Chondrocyte (in vitro differentiated cells): Measurements from ENCODE around the gene BACE2. TPM values are rescaled to one million over a fixed set of nuclear protein-coding genes. Genes with fewer than 3 reads are reported as not detected.
"Not testable (repeated sequence)": the region's sequence is repeated elsewhere in the genome, so short reads cannot be mapped to it uniquely, and the experiment has no call there.

Source experiments
- DNase-seq: peaks from one replicate; pipeline ENCODE4 v3.0.0; 2021; ENCODE audit warnings: mixed read lengths, low spot score
- H3K27ac Mint-ChIP-seq: one replicate; pipeline ENCODE4 v1.8.0; 2021; ENCODE audit warnings: mild to moderate bottlenecking, moderate library complexity, mixed read lengths; ENCODE audit not compliant: unreplicated experiment
- H3K27me3 Mint-ChIP-seq: 2 replicates; pipeline ENCODE4 v1.8.0; 2021; ENCODE audit warnings: low read depth, mixed read lengths
- H3K36me3 Mint-ChIP-seq: 2 replicates; pipeline ENCODE4 v1.8.0; 2021; ENCODE audit warnings: low read depth, mixed read lengths
- H3K4me1 Mint-ChIP-seq: 2 replicates; pipeline ENCODE4 v1.8.0; 2021; ENCODE audit warnings: low read depth, mild to moderate bottlenecking, mixed read lengths
- H3K4me3 Mint-ChIP-seq: one replicate; pipeline ENCODE4 v1.8.0; 2021; ENCODE audit warnings: mild to moderate bottlenecking, moderate library complexity, mixed read lengths; ENCODE audit not compliant: unreplicated experiment
- H3K9me3 Mint-ChIP-seq: 2 replicates; pipeline ENCODE4 v1.8.0; 2021; ENCODE audit warnings: low read depth, mixed read lengths
- total RNA-seq: library from RNA; stranded (reverse); gene quantifications from 3 replicates; pipeline ENCODE4 v1.2.1, GENCODE V29; 2021
- TF ChIP-seq, protein P1 (sequence below): fragments of 200-600 bp; sonication (generic); IDR thresholded peaks from 2 replicates; pipeline ENCODE4 v1.5.0; 2021; ENCODE audit warnings: antibody characterized with exemption, mild to moderate bottlenecking, moderate library complexity

BACE2 gene
- total RNA-seq, 1 donor from 2014 or later, result 77.9 TPM

DNA sequence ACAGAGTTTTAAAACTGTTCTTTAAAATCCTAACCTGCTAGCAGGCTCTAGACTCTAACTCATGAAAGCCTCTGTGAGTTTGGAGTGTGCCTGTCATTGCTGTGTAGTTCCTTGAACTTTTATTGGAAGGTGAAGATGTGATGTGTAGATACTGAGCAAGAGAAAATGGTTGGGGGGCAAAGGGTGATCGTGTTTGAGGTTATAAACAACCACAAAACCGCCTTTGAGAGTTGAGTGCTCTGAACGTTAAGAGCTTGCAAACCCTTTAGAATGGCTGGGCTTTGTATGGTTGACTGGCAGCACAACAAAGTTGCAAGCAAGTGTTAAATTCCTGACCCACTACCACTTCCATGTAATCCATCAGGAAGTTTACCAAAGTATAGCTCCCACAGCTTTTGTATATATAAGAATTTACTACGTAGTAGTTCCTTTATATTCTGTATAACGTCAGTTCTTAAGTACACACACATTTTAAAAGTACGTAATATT lies 19.6 kb downstream of the BACE2 start:
- Mint-ChIP-seq H3K4me3 (no peak overlapping the region), H3K27me3 (no peaks in the 10 kb centered on the region), H3K27ac (no peak overlapping the region), H3K36me3 (peaks cover 6% of the 10 kb centered on the region), H3K4me1 (peaks cover 32% of the 10 kb centered on the region), H3K9me3 (peaks cover 8% of the 10 kb centered on the region)
- no peak for DNase-seq
- TF ChIP-seq, protein P1, sequence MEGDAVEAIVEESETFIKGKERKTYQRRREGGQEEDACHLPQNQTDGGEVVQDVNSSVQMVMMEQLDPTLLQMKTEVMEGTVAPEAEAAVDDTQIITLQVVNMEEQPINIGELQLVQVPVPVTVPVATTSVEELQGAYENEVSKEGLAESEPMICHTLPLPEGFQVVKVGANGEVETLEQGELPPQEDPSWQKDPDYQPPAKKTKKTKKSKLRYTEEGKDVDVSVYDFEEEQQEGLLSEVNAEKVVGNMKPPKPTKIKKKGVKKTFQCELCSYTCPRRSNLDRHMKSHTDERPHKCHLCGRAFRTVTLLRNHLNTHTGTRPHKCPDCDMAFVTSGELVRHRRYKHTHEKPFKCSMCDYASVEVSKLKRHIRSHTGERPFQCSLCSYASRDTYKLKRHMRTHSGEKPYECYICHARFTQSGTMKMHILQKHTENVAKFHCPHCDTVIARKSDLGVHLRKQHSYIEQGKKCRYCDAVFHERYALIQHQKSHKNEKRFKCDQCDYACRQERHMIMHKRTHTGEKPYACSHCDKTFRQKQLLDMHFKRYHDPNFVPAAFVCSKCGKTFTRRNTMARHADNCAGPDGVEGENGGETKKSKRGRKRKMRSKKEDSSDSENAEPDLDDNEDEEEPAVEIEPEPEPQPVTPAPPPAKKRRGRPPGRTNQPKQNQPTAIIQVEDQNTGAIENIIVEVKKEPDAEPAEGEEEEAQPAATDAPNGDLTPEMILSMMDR, result no peak

- TF ChIP-seq, protein P1, result no peak
- DNase-seq, result no peak
- Mint-ChIP-seq H3K27me3 (no peaks in the 10 kb centered on the region), H3K9me3 (peaks cover 8% of the 10 kb centered on the region), H3K4me3 (no peak overlapping the region), H3K4me1 (peaks cover 24% of the 10 kb centered on the region), H3K27ac (no peak overlapping the region), H3K36me3 (peaks cover 6% of the 10 kb centered on the region)
Observed at GRCh38 chr21:41188486-41189149, 20.7 kb downstream of the BACE2 start.

DNA sequence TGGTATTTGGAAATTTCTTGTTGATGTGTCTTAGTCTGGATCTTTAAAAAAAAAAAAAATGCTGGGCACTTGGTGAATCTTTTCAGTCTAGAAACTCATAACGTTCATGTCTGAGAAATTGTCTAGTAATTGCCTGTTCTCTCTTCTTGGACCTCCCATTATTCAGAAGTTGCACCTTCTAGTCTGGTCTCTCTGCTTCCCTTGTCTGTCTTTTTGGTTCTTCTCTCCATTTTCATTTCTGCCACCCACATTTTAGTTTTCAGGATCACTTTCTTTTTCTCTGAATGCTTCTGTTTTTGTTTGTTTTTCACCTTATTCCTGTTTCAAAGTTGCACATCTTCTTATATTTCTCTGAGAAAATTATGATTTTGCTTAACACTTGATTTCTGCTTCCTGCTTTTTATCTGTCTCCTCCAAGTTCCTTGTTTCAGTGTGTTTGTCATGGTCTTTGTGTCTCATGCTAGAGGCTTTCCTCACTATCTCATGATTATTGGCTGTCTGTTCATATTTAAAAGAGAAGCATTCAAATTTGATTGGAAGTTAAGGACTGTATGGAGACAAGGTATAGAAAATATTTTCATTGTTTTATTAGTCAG lies 21.3 kb downstream of the BACE2 start:
- no peak overlapping the region for H3K27ac Mint-ChIP-seq
- peaks cover 6% of the 10 kb centered on the region for H3K36me3 Mint-ChIP-seq
- H3K4me1 Mint-ChIP-seq, result peaks cover 17% of the 10 kb centered on the region
- no peak for DNase-seq
- H3K4me3 Mint-ChIP-seq, result no peak overlapping the region
- peaks cover 8% of the 10 kb centered on the region for H3K9me3 Mint-ChIP-seq
- H3K27me3 Mint-ChIP-seq, result no peaks in the 10 kb centered on the region
- TF ChIP-seq, protein P1, result no peak

DNA sequence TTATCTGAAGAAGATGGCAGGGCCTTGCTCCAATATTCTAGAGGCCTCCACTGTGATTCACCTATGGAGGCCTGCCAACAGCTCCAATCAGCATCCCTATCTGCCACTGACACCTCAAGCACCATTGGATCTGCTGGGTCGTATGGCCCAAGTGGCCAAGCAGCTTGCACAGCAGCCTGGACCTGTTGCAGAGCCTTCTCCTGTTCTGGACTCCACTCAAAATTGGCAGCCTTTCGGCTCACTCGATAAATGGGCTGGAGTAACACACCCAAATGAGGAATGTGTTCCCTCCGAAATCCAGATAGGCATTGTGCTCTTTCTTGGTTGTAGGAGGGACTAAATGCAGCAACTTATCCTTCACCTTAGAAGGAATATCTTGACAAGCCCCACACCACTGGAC lies 24.6 kb downstream of the BACE2 start:
- not testable (repeated sequence) for H3K9me3 Mint-ChIP-seq, H3K27me3 Mint-ChIP-seq, H3K36me3 Mint-ChIP-seq, DNase-seq, H3K4me3 Mint-ChIP-seq, H3K27ac Mint-ChIP-seq
- H3K4me1 Mint-ChIP-seq, result peaks cover 15% of the 10 kb centered on the region

DNA sequence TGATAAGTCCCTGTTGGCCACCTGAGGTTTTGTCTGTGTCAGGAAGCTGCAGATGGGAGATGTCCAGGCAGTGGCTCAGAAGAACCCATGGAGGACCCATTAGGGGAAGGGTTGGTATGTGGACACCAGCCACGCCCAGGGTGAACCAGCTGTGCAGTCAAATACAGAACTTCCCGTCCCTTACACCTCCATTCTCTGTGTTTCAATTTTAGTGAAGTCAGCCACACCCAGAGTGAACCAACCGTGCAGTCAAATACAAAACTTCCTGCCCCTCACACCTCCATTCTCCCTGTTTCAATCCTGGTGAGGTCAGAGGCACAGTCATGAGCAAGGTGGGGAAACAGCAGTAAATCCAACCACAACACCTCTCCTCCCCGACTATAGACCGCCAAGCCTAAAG lies 27.4 kb downstream of the BACE2 start:
- Mint-ChIP-seq H3K27me3 (no peaks in the 10 kb centered on the region), H3K27ac (no peak overlapping the region)

More for the DNA sequence above, 27.4 kb downstream of the BACE2 start:
- TF ChIP-seq, protein P1, result no peak
- DNase-seq, result no peak
- no peaks in the 10 kb centered on the region for H3K36me3 Mint-ChIP-seq
- peaks cover 7% of the 10 kb centered on the region for H3K4me1 Mint-ChIP-seq
- no peaks in the 10 kb centered on the region for H3K9me3 Mint-ChIP-seq
- H3K4me3 Mint-ChIP-seq, result no peak overlapping the region
